HG03025 (cell line): ENCODE results near the gene AFF3.

Experiments
- ATAC-seq: cut with Tn5 transposase; IDR thresholded peaks from one replicate; pipeline ENCODE4 v1.9.1; 2021; ENCODE audit warnings: mild to moderate bottlenecking, moderate library complexity; ENCODE audit not compliant: unreplicated experiment, low FRiP score

AFF3 gene

DNA sequence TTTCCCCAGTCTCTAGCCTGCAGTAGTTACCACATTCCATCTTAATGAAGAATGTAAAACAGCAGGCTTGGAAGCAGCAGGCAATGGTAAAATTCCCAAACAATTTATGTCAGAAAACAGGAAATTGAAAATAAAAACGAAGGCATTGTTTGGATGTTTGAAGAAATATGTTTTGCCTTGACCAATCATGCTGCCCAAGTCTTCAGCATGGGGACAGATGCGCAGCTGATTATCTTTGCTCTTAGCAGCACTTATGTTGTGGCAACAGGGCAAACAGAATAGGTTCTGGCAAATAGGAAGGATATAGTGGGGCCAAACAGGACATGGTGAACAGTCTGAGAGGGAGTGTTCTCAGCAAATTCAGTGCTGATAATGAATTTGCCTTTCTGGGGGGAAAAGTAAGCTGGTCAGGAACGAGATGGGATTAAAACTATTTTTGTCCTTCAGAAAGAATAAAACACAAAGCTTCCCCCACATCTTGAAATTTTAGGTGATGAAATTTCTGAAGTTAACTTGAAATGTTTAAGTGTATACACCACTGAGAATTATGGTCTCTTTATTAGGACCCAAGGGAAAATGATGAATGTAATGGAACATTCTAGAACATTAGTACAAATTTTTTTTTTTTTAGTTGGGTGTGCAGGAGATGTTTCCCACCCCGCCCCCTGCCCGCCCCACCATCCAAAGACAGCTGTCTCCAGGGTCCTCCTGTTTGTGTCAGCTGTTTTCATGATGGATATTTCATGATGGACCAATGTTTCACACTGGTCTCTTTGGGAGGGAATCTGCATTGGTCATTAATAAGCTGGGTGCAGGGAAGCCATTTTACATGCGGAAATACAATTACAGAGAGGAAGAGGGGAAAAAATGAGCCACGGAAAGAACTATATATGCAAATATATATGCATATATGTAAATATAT, 413.0 kb downstream of the AFF3 start:
- ATAC-seq = no peak

DNA sequence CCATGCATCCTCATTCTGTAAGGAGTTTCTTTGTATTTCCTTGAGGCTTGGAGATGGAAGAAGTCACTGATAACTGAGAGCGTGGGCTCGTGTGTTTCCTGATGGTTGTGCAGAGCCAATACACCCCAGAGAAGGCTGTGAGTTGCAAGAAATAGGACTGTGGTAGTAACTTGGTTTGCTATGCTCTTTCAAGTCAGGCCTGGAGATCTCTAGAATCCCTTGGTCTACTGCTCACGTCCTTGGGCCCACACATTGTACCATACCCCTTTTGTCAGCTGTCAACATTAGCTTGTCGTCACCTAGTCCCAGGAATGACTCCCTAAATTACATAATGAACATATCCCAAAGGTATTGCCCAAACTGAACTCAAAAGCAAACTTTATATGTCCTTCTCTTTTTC, 414.2 kb downstream of the AFF3 start:
- no peak for ATAC-seq

DNA sequence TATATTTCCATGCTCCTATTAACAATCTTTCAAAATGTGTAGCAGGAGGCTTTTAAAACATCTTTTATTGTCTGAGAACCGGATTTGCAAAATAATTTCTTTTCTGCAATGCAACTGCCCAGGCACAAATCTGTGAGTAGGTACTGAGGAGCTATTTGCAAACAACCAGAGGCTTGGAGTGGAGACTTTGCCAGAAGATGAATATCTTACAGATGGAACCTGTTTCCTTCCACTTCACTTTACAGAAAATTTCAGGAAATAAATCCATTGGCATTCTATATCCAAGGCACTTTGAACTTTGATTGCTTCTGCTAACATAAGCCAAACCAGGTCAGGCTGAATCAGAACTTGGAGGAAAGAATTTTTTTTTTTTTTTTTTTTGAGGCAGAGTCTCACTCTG, 415.2 kb downstream of the AFF3 start:
- ATAC-seq = no peak

DNA sequence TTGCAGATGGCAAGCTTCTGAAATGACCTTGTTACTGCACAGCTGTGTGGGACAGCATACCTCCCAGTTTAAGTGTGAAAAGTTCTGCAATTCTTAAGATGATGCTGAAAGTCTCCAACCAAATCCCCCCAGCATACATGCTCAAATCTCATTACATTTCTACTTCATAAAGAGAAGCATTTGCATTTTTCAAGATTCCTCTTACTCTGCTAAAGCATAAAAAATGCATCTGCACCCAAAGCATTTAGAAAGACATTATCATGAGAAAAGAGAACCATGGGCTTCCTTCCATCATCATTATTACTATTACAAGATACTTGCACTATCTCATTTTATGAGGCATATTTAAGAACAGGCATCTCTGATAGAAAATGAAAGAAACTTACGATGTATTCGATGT, 415.7 kb downstream of the AFF3 start:
- no peak for ATAC-seq

DNA sequence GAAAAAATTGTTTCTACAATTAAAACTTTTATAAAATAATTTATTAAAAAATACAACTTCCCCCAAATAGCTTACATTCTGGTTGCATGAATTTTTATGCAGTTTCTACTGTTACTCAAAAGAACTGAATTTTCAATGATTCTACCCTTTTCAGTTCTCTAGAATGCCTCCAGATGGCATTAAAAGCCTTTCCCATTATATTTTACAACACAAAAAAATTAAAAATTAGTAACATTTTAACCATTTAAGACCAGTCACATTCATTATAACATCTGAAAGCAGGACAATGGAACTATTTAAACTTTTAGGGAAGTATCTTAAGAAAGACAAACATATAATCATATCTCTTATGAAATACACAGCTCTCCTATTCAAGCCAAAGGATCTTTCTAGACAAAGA, 416.6 kb downstream of the AFF3 start:
- no peak for ATAC-seq

DNA sequence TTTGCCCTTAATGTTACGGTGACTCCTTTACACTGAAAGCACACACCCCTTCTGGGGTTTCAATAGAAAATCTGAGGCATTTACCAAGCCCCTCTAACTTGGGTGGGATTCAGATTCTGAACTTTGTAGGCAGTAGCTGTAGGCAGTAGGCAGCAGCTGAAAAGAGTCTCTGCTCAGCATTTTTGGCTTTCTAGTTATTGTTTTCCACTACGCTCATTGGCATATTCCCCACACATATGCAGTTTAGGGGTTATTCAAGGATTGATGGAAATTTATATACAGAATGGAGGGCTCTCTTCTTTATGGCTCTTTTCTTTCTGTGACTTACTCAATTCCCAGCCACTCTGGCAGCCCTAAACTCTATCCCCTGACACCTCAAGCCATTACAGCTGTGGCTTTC, 419.9 kb downstream of the AFF3 start:
- ATAC-seq = no peak

DNA sequence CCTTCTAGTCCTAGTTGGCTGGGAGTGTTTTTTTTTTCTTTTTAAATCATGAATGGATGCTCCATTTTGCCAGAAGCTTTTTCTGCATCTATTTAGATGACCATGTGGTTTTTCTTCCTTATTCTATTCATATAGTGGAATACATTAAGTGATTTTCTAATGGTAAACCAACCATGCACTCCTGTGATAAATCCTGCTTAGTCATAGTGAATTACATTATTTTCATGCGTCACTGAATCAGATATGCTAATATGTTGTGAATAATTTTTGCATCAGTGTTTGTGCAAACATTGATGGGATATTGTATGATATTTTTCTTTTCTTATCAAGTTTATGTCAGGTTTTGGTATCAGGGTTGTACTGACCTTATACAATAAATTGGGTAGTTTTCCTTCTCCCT, 423.3 kb downstream of the AFF3 start:
- no peak for ATAC-seq

DNA sequence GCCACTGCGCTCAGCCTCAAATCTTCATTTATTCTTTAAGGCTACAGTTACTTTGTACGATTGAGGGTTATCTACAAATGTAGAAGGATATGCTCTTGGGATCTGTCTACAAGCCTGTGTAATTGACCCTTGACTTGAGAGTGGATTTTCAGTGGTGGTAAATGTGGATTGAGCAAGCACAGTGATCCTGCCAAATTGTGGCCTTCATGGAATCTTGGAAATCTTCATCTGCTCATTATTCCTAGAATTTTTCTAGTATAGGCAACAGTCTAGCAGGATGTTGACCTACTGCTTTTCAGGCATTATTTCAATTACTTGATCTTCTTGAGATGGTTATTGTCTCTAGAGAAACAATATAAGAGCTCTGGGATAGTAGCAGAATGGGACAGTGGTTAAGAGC, 426.4 kb downstream of the AFF3 start:
- no peak for ATAC-seq

DNA sequence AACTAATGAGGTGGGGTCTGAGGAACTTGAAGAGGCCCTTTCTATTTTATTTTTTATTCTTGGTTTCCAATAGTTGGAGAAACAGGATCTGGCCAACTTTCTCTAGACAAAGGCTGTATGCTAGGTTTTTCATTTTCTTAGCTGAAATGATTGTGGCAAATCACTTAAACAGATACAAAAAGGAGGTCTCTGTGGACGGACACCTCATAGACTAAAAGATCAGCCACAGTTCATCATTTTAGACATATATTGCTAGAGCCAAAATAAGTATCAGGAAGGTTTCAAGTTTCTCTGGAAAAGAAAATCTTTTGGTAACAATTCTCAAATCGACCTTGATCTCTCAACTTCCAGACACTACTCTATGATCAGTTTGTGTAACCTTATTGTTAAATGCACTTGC, 428.0 kb downstream of the AFF3 start:
- ATAC-seq = no peak

DNA sequence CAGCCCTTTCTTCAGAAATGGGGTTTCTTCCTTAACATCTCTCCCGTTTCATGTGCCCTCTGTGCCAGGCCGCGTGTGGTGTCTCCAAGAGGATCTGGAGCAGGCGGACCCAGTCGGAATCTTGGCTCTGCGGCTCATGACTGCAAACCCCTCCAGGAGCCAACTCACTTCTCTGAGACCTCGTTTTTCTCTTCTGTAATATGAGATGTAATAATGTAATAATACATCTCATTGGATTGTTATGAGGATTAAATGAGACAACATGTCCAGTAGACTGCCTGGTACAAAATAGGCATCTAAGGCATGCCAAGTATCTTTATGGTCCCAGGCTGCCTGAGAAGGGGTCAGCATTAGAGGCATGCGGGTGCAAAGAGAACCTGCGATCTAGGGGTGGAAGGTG, 431.2 kb downstream of the AFF3 start:
- ATAC-seq = no peak

DNA sequence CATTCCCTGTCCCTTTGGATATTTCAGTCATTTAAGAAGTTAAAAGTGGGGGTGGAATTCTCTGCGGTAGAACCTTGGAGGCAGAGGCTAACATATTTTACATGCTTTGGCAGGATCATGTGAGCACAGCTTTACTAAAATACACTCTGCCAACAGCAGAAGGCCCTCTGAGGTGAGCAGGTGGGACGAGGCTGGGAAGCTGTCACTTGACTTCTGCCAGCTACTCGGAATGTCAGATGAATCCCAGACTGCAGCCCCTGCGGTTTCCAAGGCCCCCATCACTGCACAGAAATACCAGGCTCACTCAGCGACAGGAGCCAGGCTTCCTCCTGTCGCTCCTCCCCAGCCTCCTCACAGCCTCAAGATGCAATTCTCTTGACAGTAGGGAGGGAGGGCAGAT, 431.7 kb downstream of the AFF3 start:
- ATAC-seq = no peak

DNA sequence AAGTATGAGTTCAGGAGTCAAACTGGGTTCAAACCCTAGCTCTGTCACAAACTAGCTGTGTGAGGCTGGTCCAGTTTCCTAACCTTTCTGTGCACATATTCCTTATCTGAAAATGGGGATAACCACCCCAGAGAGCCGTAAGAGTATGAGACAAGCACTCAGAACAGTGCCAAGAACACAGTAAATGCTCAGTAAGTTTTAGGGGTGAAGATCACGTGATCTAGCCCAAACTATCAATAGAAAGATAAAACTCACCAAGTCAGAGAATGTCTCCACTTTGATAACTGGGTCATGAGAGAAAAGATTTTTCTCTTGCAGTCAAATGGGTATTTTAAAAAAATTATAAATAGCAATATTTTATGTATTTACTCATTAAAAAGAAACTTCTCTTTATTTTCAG, 433.2 kb downstream of the AFF3 start:
- ATAC-seq = no peak

DNA sequence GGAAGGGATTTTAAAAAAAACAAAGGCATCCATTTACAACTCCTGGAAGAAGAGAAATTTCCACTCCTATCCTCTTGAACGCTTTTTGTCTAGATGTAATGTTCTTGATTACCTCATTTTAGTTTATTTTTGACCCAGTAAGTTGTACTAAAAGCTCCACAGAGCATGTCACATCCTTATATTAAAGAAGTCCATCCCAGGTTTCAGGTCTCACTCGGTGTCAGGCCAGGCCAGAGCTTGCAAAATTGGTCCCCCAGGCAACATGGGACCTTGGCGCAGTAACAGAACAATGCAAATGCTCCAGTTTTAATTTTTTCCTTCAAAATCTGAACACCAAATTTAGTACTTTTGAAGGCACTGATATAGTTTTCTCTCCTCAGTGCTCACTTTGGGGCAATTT, 434.2 kb downstream of the AFF3 start:
- no peak for ATAC-seq

DNA sequence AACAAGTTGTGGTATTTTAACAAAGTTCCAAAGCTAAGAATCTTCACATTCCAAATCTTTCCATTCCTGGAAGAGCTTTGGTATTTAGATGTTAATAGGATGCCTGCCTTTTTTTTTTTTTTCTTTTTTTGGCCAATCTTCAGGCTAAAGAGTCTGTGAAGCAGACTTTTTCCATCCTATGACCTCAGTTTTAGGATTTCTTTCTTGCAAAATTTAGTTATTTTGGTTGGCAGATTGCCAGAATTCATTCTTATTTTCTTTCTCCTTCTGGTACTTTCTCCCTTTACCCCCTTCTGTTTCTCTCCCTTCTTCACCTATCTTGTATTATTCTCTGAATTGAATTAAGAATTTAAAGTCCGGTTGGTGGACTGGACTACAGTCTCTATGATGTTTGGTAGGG, 434.8 kb downstream of the AFF3 start:
- no peak for ATAC-seq

DNA sequence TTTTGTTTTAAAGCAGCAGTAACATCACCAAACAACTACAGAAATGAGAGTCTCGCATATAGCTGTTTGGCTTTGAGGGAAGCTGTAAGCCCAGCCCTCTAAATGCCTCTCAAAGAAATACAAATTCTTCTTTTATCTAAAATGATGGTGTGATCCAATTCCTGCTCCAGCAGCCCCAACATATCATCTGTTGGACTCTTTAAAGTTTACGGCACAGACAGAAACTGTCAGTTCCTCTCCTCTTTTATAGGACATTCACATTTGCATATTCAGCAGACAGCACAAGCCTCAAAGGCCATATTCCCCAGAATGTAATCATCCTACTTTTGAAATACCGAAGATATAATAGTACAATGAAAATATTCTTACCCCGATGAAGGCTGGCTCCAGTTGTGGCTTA, 435.7 kb downstream of the AFF3 start:
- ATAC-seq = no peak

DNA sequence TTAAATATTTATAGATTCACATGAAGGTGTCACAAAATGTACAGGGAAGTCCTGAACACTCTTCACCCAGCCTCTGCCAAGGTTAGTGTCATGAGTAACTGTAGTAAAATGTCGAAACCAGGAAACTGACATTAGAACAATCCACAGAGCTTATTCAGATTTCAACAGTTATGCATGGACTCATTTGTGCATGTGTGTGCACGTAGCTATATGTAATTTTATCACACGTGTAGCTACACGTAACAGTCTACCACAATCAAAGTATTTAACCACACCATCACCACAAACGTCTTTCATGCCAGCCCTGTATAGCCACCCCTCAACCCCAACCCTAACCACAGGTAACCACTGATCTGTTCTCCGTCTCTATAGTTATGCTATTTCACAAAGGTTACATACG, 440.9 kb downstream of the AFF3 start:
- no peak for ATAC-seq

DNA sequence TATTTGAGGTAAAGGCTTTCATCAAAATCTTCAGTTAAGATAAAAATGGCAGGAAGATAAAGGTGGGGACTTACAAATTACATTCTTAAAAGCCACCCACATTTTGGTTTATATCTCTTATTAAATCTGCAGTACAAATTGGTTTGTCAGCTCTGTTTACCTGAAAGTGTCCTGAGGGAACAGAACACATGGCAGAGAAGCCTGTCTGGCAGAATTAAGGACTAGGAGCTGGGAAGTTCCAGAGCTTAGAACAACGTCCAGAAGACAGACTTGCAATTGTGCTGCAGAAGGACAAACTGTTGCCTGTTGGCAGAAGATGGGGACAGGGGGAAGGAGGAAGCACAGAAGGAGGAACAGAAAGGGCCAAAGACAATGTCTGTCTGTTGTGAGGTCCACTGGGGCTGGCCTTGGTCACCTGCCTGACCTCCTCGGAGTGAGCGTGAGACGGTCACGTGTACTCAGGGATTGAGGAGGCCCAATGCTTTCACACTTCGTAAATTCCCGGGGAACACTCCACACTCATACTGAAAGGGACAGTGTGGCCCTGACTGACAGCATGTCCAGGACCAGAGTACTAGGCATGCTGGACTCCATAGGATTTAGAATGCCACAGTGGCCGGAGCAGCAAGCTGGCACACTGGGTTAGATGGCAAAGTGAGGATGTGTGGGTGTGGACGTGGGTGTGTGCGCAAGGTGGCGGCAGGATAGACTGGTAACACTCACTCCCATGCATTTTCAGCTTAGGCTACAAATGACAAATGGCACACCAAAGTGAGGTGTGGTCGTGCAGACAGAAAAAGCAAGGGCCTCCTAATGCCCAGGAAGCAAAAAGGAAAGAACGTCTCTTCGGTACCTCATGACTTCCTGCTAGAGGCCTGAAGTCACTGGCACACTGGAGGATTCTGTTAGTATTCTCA, 441.6 kb downstream of the AFF3 start:
- ATAC-seq = no peak

DNA sequence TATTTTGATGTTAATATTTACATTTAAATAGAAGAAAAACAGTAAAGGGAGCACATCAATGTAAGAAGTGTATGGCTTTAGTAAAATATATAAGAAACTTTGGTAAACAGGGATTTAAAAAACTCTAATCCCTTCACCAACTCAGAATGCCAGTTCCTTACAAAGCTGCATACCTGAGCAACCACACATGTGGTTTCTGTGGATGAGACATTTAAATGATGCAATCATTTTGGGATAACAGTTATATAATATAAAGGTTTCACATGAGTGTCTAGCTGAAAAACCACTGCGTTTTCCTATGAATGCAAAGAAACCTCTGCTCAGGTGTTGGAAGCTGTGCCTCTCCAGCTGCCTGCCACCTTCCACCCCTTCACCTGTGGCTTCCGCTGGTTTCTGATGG, 443.5 kb downstream of the AFF3 start:
- no peak for ATAC-seq

DNA sequence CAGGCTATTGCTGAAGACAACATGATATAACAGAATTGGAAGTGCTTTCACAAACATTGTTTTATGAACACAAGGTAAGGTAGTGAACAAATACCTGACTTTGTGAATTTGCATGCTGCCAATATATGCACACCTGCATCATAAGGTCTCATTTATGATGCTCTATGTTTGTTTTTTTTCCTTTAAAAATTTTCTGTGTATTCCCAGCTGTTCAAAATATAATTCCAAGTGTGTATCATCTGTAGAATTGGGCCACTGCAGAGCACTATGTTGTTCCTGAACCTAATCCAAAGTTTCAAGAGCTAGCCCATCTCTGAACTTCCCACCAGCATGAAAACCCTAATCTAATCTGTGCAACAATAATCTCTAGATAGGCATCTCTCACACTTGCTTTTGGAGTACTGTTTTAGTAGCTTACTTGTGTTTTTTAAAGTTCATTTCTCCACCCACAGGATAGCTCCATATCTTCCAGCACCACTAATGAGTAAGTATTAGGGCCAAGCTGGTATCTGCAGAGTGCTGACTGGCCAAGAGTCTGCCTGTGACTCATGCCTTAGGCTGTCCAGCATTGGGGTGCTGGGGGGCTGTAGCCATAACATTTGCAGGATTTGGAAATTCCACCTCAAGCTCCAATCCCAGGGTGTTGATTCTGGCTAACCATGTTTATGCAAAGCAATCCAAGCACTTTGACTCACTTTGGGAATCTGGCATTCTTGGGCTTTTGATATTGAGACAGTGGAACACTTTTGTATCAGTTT, 444.4 kb downstream of the AFF3 start:
- ATAC-seq = no peak

DNA sequence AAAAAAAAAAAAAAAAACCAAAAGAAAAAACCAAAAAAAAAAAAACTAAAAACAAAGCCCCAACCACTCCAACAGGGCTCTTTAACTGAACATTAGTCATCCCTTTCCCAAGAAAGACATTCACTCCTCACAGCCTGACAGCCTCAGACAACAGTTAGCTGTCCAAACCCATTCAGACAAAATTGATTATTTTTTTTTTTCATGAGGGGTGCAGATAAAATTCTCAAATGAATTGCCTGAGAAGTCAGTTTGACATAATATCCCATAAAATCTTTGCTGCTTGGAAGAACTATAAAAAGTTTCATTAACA, 446.5 kb downstream of the AFF3 start:
- no peak for ATAC-seq
